ENCODE measurements around the gene RGS6. TPM values are rescaled to one million over a fixed set of nuclear protein-coding genes. Genes with fewer than 3 reads are reported as not detected.

RGS6 gene
- total RNA-seq, 1 donor from 2014 or later: 26.0 TPM

DNA sequence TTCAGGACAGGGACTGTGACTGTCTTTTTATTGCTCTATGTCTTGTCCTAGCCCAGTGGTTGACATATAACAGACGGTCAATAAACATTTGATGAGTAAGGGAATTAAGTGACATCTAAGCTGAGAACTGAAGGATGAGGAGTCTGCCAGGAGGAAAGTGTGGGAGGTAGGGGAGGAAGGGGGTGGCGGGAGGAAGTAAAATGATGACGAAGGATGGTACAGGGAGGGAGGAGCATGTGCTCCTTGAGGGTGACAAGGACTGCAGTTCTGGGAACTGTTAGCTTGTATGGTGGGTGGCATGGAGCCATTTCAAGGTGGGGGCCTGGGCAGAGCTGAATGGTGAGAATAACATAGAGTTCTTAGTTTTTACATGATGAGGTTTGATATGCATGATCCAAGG is 64.4 kb downstream of the RGS6 start:
- DNase-seq (no peak), ATAC-seq (no peak)
- intact Hi-C loops (cut with micrococcal nuclease): no loop called here

GRCh38 chr14:72000907-72001306 is 68.7 kb downstream of the RGS6 start:
- intact Hi-C loops (cut with micrococcal nuclease): no loop called here

DNA sequence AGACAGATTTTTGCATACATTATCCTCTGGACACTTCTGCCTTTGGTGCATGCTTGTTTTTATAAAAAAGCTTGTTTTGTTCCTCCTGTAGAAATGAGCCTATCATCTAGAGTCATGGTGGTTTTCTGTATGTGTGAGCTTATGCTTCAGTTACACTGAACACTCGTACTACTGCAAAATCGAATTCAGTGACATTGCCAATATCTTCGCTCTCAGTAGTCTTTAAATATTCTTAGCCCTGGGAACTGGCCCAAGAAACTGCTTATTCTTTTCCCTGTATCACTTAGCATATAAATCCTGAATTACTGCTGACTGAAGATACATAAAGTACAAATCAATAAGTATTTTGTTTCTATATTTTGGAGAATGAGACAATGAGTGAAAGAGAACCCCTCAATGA is 70.5 kb downstream of the RGS6 start:
- intact Hi-C loops (cut with micrococcal nuclease): no loop called here
- DNase-seq (no peak), ATAC-seq (no peak)

More at GRCh38 chr14:72000907-72001306, 68.7 kb downstream of the RGS6 start:
- peak; percentile 81 for DNase-seq
- ATAC-seq: peak; percentile 96

- intact Hi-C loops (cut with micrococcal nuclease): no loop called here
- no peak for ATAC-seq
- DNase-seq: no peak
Measured at GRCh38 chr14:72008666-72009065, 76.4 kb downstream of the RGS6 start.

DNA sequence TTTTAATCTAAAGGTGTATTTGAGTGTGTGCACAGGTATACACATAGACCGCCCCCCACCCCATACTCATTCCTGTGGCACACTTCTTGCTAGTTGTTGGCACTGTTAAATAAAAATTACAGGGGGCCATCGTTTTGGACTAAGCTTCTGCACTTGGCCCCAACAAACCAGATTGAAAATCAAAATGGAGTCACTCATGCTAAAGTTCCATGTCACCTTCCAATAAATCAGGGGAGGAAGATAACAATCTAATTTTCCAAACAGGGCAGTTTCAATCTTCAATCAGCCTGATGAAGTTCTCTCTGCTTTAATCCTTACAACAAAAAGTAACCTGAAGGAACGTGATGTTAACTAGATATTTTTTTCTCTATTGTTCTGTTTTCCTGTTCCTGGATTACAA is 78.2 kb downstream of the RGS6 start:
- intact Hi-C loops (cut with micrococcal nuclease): no loop called here
- no peak for DNase-seq
- ATAC-seq: no peak

DNA sequence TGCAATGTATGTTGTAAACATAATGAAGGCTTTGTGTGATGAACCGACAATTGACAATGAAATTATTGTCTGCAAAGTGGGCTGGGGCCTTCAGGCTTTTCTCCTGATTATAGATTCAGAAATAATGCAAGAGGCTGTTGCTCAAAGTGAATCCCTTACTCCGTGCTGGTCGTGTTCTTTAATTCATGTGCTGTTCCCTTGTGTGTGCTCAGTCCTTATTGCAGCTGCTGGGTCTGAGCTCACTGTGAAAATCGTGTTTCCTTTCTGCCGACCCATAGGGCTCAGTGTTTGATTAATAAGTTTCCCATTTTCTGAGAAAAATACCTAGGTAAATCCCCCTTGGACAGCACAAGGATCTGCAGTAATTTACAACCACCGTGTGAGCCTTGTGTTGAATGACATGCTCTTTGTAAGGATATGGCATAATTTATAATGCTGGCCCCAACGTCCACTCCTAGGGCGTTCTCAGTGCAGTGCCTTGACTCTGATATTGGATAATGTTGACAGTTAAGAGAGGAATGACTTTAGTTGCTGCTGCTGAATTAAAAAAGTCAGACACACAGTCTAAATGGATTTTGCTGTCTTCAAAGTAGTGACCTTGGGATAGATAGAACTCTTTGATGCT is 81.6 kb downstream of the RGS6 start:
- intact Hi-C loops (cut with micrococcal nuclease): no loop called here
- no peak for DNase-seq
- ATAC-seq: no peak

DNA sequence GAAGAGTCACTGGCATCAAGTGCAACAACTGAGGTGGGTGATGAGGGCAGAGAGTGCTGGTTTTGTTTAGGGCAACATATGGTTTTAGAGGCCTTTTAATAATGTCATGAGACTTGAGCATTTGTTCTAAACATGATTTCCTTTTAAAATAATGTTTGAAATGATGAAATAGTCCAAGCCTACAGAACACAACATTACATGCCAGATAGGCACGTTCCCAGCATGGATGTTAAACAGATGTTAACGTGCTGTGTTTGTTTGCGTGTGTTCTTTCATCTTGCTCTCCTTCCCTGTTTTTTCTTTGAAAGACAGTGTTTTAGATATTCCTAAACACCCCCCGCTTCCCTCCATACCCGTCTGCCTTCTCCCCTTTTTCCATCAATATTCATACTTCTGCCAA is 82.3 kb downstream of the RGS6 start:
- no peak for ATAC-seq
- intact Hi-C loops (cut with micrococcal nuclease): no loop called here
- DNase-seq: no peak

DNA sequence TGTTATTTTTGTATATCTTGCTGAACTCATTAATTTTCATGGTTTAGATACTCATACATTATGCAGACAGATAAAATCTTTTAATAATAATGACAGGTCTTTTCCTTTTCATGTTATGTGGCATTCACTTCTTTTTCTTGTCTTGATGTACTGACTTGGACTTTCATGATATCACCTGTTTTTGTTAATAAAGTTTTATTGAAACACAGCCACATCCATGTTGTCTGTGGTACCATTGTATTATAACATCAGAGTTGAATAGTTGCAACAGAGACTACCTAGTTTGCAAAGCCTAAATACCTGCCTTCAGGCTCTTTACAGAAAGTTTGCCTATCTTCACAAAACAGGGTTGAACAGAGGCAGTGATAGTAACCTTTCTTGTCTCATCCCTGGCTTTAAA is 85.1 kb downstream of the RGS6 start:
- DNase-seq (no peak), ATAC-seq (no peak)
- intact Hi-C loops (cut with micrococcal nuclease): no loop called here

- DNase-seq (no peak), ATAC-seq (no peak)
- intact Hi-C loops (cut with micrococcal nuclease): loop anchor here (5.0 kb wide), 1 partner anchor 91 kb away; the partner anchor contains the start of gene RGS6
Measured at GRCh38 chr14:72023128-72024042, 91.2 kb downstream of the RGS6 start.

GRCh38 chr14:72024043-72024407 is 91.8 kb downstream of the RGS6 start:
- intact Hi-C loops (cut with micrococcal nuclease): loop anchor here (5.0 kb wide), 1 partner anchor 92 kb away; the partner anchor contains the start of gene RGS6
- ATAC-seq: peak; percentile 71
- DNase-seq: no peak

- DNase-seq: no peak
- ATAC-seq: peak; percentile 89
- intact Hi-C loops (cut with micrococcal nuclease): loop anchor here (5.0 kb wide), 1 partner anchor 92 kb away; the partner anchor contains the start of gene RGS6
Measured at GRCh38 chr14:72024504-72024903, 92.3 kb downstream of the RGS6 start.

DNA sequence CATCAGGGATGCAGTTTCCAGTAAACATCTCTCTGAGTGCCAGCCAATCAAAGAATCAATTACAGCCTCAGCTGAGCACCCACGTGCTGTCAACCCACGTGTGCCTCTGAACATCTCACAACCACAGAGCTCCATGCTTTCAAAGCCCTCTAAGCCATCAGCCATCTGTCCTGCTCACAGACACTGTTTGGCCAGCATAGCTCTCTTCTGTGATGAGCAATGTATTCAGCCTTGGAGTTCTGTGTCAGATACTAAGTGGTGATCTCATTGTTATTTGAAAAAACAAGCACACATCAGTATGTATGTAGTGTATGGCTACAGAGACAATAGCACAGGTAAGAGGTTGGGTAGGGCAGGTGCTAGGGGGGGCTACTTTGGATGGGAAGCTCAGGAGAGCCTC is 94.3 kb downstream of the RGS6 start:
- intact Hi-C loops (cut with micrococcal nuclease): no loop called here
- ATAC-seq (no peak), DNase-seq (no peak)

DNA sequence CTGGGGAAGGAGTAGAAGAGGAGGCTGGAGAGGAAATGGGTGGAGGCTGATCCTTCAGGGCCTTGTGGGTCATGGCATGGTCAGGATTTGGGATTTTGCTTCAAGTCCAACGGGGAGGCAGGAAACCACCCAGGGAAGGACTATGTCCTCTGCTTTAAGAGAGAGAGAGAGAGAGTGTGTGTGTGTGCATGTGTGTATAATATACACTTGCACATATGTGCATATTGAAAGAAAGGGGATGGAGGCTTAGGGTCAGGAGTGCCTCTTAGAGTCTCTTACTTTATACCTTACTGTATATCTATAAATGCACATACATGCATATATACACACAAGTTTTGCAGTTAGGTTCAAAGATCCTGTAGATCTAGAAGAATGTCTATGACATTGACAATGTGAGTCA is 94.8 kb downstream of the RGS6 start:
- DNase-seq (no peak), ATAC-seq (no peak)
- intact Hi-C loops (cut with micrococcal nuclease): no loop called here

GRCh38 chr14:72033365-72033764 is 101.1 kb downstream of the RGS6 start:
- ATAC-seq (no peak), DNase-seq (no peak)
- intact Hi-C loops (cut with micrococcal nuclease): no loop called here

- no peak for ATAC-seq
- intact Hi-C loops (cut with micrococcal nuclease): no loop called here
- DNase-seq: no peak
Measured at GRCh38 chr14:72040528-72040927, 108.3 kb downstream of the RGS6 start.

DNA sequence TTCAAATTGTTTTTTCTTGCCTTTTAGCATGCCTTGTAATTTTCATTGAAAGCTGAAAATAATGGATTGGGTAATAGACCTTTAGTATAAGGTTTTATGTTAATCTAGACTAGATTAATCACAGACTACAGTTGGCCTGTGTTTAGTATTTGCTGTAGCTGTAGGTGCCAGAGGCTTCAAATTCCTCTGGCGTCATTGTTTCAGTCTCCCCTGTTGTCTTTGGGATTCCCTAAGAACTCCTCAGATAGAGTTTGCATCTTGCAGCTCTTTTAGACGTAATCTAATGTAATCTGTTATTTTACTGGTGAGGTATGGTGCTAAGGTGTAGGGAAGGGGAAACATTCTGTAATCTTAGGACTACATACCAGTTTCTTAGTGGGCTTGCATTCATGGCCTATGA is 113.0 kb downstream of the RGS6 start:
- no peak for ATAC-seq
- no peak for DNase-seq
- intact Hi-C loops (cut with micrococcal nuclease): no loop called here

GRCh38 chr14:72045885-72046284 is 113.7 kb downstream of the RGS6 start:
- DNase-seq: no peak
- intact Hi-C loops (cut with micrococcal nuclease): no loop called here
- no peak for ATAC-seq

DNA sequence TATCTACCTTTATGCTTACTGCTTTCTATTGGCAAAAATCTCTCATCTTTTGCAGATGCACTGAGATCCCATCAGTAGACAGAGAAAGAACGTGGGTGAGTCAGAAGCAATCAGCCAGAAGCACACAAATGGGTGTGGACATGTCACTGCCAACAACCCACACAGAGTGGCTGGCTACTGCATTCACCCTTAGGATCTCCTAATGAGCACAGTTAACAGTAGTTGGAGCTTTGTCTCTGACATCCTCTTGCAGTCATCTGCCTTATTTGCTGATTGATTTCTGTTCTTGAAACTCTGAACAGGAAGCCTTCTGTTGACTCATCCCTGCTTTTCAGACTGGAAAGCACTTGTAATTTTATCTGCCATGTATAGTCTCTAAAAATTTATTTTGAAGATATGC is 117.2 kb downstream of the RGS6 start:
- DNase-seq (no peak), ATAC-seq (no peak)
- intact Hi-C loops (cut with micrococcal nuclease): no loop called here

DNA sequence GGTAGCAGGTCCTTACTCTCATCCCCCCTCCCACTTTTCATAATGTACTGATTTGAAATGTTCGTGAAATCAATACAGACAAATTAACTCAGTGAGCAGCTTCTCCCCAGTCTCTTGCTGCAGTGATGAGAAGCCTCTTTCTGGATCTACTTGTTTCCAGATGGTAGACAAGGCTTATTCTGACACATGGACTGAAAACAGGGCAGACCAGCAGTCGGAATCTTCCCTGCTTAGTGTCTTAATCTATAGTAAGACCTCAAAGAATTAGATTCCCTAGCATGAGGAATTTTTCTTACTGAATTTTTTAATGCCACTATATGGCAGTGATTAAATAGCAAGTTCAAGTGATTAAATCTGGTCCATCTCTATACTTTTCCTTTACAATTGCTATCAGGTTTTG is 120.1 kb downstream of the RGS6 start:
- no peak for DNase-seq
- intact Hi-C loops (cut with micrococcal nuclease): no loop called here
- ATAC-seq: no peak

- intact Hi-C loops (cut with micrococcal nuclease): no loop called here
- ATAC-seq: no peak
- no peak for DNase-seq
Measured at GRCh38 chr14:72053651-72054050, 121.4 kb downstream of the RGS6 start.

DNA sequence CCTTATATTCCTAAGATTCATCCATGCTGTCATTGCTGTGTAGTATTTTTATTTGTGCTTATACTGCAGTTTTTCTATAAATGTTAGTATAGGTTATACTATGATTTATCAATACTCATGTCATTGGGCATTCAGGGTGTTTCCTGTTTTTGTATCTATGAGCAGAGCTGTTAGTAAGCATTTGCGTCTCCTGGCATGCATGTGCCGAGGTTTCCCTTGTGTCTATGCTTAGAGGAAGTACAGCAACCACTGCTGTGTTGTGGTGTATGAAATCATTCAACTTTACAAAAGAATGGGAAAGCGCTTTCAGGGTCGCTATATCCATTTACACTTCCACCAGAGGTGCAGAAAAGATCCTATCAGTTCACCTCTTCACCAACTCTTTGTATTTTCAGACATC is 122.7 kb downstream of the RGS6 start:
- no peak for DNase-seq
- intact Hi-C loops (cut with micrococcal nuclease): no loop called here
- no peak for ATAC-seq
